Measurements from ENCODE around the gene SFXN4. TPM values are rescaled to one million over a fixed set of nuclear protein-coding genes. Genes with fewer than 3 reads are reported as not detected.

The SFXN4 gene
- total and polyA plus RNA-seq, 4 donors = 10.6 to 40.4 (median 22.0) TPM

GRCh38 chr10:119149157-119149556 lies 16.4 kb downstream of the SFXN4 start:
- Histone ChIP-seq H3K9me3 (ENCODE audit: control insufficient read depth in 4 of 4, insufficient read depth in 3 of 4, low read length in 3 of 4) (no peaks in the 10 kb centered on the region), H3K36me3 (ENCODE audit: control insufficient read depth in 4 of 4, insufficient read depth in 4 of 4, low read length in 4 of 4) (peaks cover 11 to 27% (median 20%) of the 10 kb centered on the region in 4 donors), H3K27ac (ENCODE audit: low read depth in 1 of 2, low read length in 1 of 2) (no peak overlapping the region), H3K27me3 (ENCODE audit: control insufficient read depth in 3 of 3, insufficient read depth in 3 of 3, low read length in 2 of 3) (no peaks in the 10 kb centered on the region), H3K9ac (ENCODE audit: insufficient read depth in 1 of 2, low read length in 2 of 2) (no peak overlapping the region), H3K4me1 (ENCODE audit: control insufficient read depth in 5 of 5, insufficient read depth in 5 of 5, low read length in 5 of 5) (no peaks in the 10 kb centered on the region), H3K4me3 (no peak overlapping the region)
- TF ChIP-seq CTCF (IDR thresholded peaks at IDR 0.05; ENCODE audit: control extremely low read depth, extremely low read depth) = no peak
- no peak for DNase-seq
- no peak for ATAC-seq (ENCODE audit: insufficient read depth, low FRiP score)
- WGBS, 2 donors = 97% methylated on average over 8 of the region's 8 CpGs

- peaks cover 0 to 26% (median 11%) of the 10 kb centered on the region in 4 donors for H3K36me3 ChIP-seq (ENCODE audit: control insufficient read depth in 4 of 4, insufficient read depth in 4 of 4, low read length in 4 of 4)
- no peaks in the 10 kb centered on the region for H3K4me1 ChIP-seq (ENCODE audit: control insufficient read depth in 5 of 5, insufficient read depth in 5 of 5, low read length in 5 of 5)
- no peak overlapping the region for H3K27ac ChIP-seq (ENCODE audit: low read depth in 1 of 2, low read length in 1 of 2)
- DNase-seq (no peak), ATAC-seq (ENCODE audit: insufficient read depth, low FRiP score) (no peak)
- H3K4me3 ChIP-seq = no peak overlapping the region
- TF ChIP-seq CTCF (IDR thresholded peaks at IDR 0.05; ENCODE audit: control extremely low read depth, extremely low read depth) = no peak
- H3K9me3 ChIP-seq (ENCODE audit: control insufficient read depth in 4 of 4, insufficient read depth in 3 of 4, low read length in 3 of 4) = no peaks in the 10 kb centered on the region
- WGBS, 2 donors = 87 to 92% methylated on average over 10 of the region's 10 CpGs
- H3K9ac ChIP-seq (ENCODE audit: insufficient read depth in 1 of 2, low read length in 2 of 2) = no peak overlapping the region
- no peaks in the 10 kb centered on the region for H3K27me3 ChIP-seq (ENCODE audit: control insufficient read depth in 3 of 3, insufficient read depth in 3 of 3, low read length in 2 of 3)
These were observed 21.9 kb downstream of the SFXN4 start for GRCh38 chr10:119143657-119144056.

- WGBS, 2 donors = 87 to 88% methylated on average over 21 of the region's 21 CpGs
These were observed 24.8 kb downstream of the SFXN4 start for GRCh38 chr10:119140603-119141245.

More at GRCh38 chr10:119140603-119141245, 24.8 kb downstream of the SFXN4 start:
- Histone ChIP-seq H3K27ac (ENCODE audit: low read depth in 1 of 2, low read length in 1 of 2) (no peak overlapping the region), H3K4me3 (no peak overlapping the region), H3K27me3 (ENCODE audit: control insufficient read depth in 3 of 3, insufficient read depth in 3 of 3, low read length in 2 of 3) (no peaks in the 10 kb centered on the region), H3K9me3 (ENCODE audit: control insufficient read depth in 4 of 4, insufficient read depth in 3 of 4, low read length in 3 of 4) (no peaks in the 10 kb centered on the region), H3K9ac (ENCODE audit: insufficient read depth in 1 of 2, low read length in 2 of 2) (no peak overlapping the region), H3K4me1 (ENCODE audit: control insufficient read depth in 5 of 5, insufficient read depth in 5 of 5, low read length in 5 of 5) (peaks cover 0 to 6% (median 0%) of the 10 kb centered on the region in 5 donors), H3K36me3 (ENCODE audit: control insufficient read depth in 4 of 4, insufficient read depth in 4 of 4, low read length in 4 of 4) (peaks cover 0 to 13% (median 8%) of the 10 kb centered on the region in 4 donors)
- no peak for DNase-seq
- TF ChIP-seq CTCF (IDR thresholded peaks at IDR 0.05; ENCODE audit: control extremely low read depth, extremely low read depth) = no peak
- no peak for ATAC-seq (ENCODE audit: insufficient read depth, low FRiP score)

Measured in lung (tissue), 12 donors.